Ishikawa (cell line): ENCODE results near the gene IL20RB.

Experiments
- CEBPB ChIP-seq: IDR thresholded peaks from 2 replicates; pipeline ENCODE4 v1.6.1; 2012
- RAD21 ChIP-seq: IDR thresholded peaks from 2 replicates; pipeline ENCODE4 v1.6.1; 2012; ENCODE audit warnings: low read depth
- YY1 ChIP-seq: IDR thresholded peaks from 2 replicates; pipeline ENCODE4 v1.6.1; 2012; ENCODE audit warnings: low read depth
- TF ChIP-seq, protein P1 (sequence below): IDR thresholded peaks from 2 replicates; pipeline ENCODE4 v1.6.1; 2012
- TF ChIP-seq, protein P2 (sequence below): IDR thresholded peaks from 2 replicates; pipeline ENCODE4 v1.6.1; 2012; ENCODE audit warnings: low read depth, mild to moderate bottlenecking

DNA sequence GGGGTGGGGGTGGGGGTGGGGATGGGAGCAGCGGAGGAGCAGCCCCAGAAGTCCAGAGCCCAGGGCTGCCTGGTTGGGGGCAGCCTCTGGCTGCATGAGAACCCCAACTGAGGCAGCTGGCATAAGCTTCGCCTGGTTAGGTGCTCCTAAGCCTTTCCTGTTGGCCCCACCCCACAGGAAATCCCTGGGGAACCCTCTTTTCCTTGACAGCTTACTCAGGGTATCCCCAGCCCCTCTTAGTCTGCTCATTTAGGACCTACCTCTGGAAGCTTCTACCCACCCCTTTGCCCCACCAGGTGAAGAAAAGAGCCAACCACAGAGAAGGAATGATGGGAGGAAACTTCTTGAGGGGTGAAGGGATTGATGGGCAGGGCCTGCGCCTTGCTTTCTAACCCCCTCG, 53.4 kb downstream of the IL20RB start:
- TF ChIP-seq YY1 (no peak), RAD21 (no peak), CEBPB (no peak)
- TF ChIP-seq, protein P1, sequence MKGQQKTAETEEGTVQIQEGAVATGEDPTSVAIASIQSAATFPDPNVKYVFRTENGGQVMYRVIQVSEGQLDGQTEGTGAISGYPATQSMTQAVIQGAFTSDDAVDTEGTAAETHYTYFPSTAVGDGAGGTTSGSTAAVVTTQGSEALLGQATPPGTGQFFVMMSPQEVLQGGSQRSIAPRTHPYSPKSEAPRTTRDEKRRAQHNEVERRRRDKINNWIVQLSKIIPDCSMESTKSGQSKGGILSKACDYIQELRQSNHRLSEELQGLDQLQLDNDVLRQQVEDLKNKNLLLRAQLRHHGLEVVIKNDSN = no peak
- TF ChIP-seq, protein P2, sequence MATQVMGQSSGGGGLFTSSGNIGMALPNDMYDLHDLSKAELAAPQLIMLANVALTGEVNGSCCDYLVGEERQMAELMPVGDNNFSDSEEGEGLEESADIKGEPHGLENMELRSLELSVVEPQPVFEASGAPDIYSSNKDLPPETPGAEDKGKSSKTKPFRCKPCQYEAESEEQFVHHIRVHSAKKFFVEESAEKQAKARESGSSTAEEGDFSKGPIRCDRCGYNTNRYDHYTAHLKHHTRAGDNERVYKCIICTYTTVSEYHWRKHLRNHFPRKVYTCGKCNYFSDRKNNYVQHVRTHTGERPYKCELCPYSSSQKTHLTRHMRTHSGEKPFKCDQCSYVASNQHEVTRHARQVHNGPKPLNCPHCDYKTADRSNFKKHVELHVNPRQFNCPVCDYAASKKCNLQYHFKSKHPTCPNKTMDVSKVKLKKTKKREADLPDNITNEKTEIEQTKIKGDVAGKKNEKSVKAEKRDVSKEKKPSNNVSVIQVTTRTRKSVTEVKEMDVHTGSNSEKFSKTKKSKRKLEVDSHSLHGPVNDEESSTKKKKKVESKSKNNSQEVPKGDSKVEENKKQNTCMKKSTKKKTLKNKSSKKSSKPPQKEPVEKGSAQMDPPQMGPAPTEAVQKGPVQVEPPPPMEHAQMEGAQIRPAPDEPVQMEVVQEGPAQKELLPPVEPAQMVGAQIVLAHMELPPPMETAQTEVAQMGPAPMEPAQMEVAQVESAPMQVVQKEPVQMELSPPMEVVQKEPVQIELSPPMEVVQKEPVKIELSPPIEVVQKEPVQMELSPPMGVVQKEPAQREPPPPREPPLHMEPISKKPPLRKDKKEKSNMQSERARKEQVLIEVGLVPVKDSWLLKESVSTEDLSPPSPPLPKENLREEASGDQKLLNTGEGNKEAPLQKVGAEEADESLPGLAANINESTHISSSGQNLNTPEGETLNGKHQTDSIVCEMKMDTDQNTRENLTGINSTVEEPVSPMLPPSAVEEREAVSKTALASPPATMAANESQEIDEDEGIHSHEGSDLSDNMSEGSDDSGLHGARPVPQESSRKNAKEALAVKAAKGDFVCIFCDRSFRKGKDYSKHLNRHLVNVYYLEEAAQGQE = no peak
